ENCODE data around the gene STK38L. TPM values are rescaled to one million over a fixed set of nuclear protein-coding genes. Genes with fewer than 3 reads are reported as not detected.

The STK38L gene
- total and polyA plus RNA-seq, 7 donors: 3.7 to 21.2 (median 16.3) TPM

DNA sequence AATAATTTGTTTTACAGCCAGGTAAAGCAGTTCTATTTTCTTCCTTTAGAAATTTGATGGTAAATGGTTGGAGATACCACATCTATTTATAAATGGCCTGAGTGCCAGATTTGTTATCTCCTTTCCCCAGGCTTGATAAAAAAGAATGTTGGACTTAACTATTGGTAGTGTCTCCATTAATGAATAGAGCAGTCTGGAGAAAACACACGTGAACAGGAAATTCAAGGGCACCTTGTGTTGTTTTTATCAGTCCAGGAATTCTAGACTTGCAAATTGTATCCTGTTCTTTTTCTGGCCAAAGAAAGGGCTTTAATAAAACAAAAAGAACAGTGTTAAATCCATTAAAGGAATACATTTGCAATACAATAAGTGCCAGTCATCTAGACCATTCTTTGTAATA is 47.8 kb downstream of the STK38L start:
- H3K9me3 ChIP-seq: no peaks in the 10 kb centered on the region
- no peak overlapping the region for H3K27ac ChIP-seq
- DNase-seq (no peak), ATAC-seq (no peak)
- no peak for TF ChIP-seq CTCF (IDR thresholded peaks at IDR 0.05)
- no peaks in the 10 kb centered on the region for H3K27me3 ChIP-seq (ENCODE audit: insufficient read depth in 3 of 3, low read length in 2 of 3)
- intact Hi-C loops (cut with DNase I): loop anchor here in 1 of 2 donors (10.0 kb wide), 1 partner anchor 147 kb away; no protein-coding TSS in a partner anchor
- peaks cover 5% of the 10 kb centered on the region for H3K4me1 ChIP-seq
- peaks cover 0 to 3% of the 10 kb centered on the region in 2 donors for H3K36me3 ChIP-seq (ENCODE audit: insufficient read depth in 1 of 2, low read depth in 1 of 2)
- WGBS, 3 donors: 6 to 26% (median 22%) methylated on average over 1 of the region's 1 CpG
- H3K4me3 ChIP-seq: no peak overlapping the region

- H3K27ac ChIP-seq: no peak overlapping the region
- WGBS, 3 donors: 91 to 92% (median 91%) methylated on average over 2 of the region's 2 CpGs
- peaks cover 4% of the 10 kb centered on the region in 2 donors for H3K36me3 ChIP-seq (ENCODE audit: insufficient read depth in 1 of 2, low read depth in 1 of 2)
- DNase-seq (no peak), ATAC-seq (no peak)
- peaks cover 5% of the 10 kb centered on the region for H3K4me1 ChIP-seq
- no peaks in the 10 kb centered on the region for H3K9me3 ChIP-seq
- intact Hi-C loops (cut with DNase I): loop anchor here in 1 of 2 donors (10.0 kb wide), 1 partner anchor 148 kb away; no protein-coding TSS in a partner anchor
- no peak for TF ChIP-seq CTCF (IDR thresholded peaks at IDR 0.05)
- no peaks in the 10 kb centered on the region for H3K27me3 ChIP-seq (ENCODE audit: insufficient read depth in 3 of 3, low read length in 2 of 3)
- no peak overlapping the region for H3K4me3 ChIP-seq
Observed at GRCh38 chr12:27292718-27293117, 48.6 kb downstream of the STK38L start.

- no peak for TF ChIP-seq CTCF (IDR thresholded peaks at IDR 0.05)
- WGBS, 3 donors: 29 to 47% (median 33%) methylated on average over 3 of the region's 3 CpGs
Observed at GRCh38 chr12:27293463-27293862, 49.4 kb downstream of the STK38L start.

DNA sequence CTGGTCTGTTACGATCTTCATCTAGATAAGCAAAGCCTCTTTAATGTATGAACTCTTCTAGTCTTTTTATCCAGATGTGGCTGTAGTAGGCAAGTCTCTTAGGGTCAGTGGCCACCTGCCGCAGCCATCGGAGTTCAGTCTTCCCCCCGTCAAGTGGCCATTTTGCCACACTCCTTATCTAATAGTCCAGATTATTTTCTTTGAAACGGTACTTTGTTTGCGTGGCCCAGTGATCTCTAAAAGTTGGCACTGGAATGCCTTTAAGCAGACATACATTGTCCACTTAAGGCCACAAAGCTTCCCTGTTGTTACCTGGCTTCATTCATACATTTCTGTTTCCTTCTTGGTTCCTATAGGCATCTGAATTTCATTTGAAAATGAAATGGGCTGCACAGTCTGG is 52.6 kb downstream of the STK38L start:
- DNase-seq (no peak), ATAC-seq (no peak)
- TF ChIP-seq CTCF (IDR thresholded peaks at IDR 0.05): no peak
- H3K36me3 ChIP-seq (ENCODE audit: insufficient read depth in 1 of 2, low read depth in 1 of 2): peaks cover 4 to 14% of the 10 kb centered on the region in 2 donors
- intact Hi-C loops (cut with DNase I): loop anchor here in 1 of 2 donors (10.0 kb wide), 1 partner anchor 152 kb away; no protein-coding TSS in a partner anchor
- H3K4me3 ChIP-seq: no peak overlapping the region
- H3K4me1 ChIP-seq: no peaks in the 10 kb centered on the region
- no peaks in the 10 kb centered on the region for H3K9me3 ChIP-seq
- WGBS, 3 donors: 78 to 88% (median 85%) methylated on average over 6 of the region's 6 CpGs
- H3K27me3 ChIP-seq (ENCODE audit: insufficient read depth in 3 of 3, low read length in 2 of 3): no peaks in the 10 kb centered on the region
- H3K27ac ChIP-seq: no peak overlapping the region

More at GRCh38 chr12:27293463-27293862, 49.4 kb downstream of the STK38L start:
- intact Hi-C loops (cut with DNase I): loop anchor here in 1 of 2 donors (10.0 kb wide), 1 partner anchor 149 kb away; no protein-coding TSS in a partner anchor
- Histone ChIP-seq H3K4me3 (no peak overlapping the region), H3K4me1 (peaks cover 5% of the 10 kb centered on the region), H3K27ac (no peak overlapping the region), H3K9me3 (no peaks in the 10 kb centered on the region), H3K27me3 (ENCODE audit: insufficient read depth in 3 of 3, low read length in 2 of 3) (no peaks in the 10 kb centered on the region), H3K36me3 (ENCODE audit: insufficient read depth in 1 of 2, low read depth in 1 of 2) (peaks cover 4 to 12% of the 10 kb centered on the region in 2 donors)
- DNase-seq (no peak), ATAC-seq (no peak)

GRCh38 chr12:27297566-27297965 is 53.5 kb downstream of the STK38L start:
- Histone ChIP-seq H3K4me3 (no peak overlapping the region), H3K9me3 (no peaks in the 10 kb centered on the region), H3K36me3 (ENCODE audit: insufficient read depth in 1 of 2, low read depth in 1 of 2) (peaks cover 4 to 22% of the 10 kb centered on the region in 2 donors), H3K27me3 (ENCODE audit: insufficient read depth in 3 of 3, low read length in 2 of 3) (no peaks in the 10 kb centered on the region), H3K4me1 (no peaks in the 10 kb centered on the region), H3K27ac (no peak overlapping the region)
- TF ChIP-seq CTCF (IDR thresholded peaks at IDR 0.05): no peak
- 70 to 86% (median 81%) methylated on average over 4 of the region's 4 CpGs for WGBS, 3 donors
- ATAC-seq (no peak), DNase-seq (no peak)
- intact Hi-C loops (cut with DNase I): loop anchor here in 1 of 2 donors (10.0 kb wide), 1 partner anchor 153 kb away; no protein-coding TSS in a partner anchor
